GM19468 (cell line): ENCODE data around the gene RABGAP1L.

ENCODE experiments used
- ATAC-seq: cut with Tn5 transposase; IDR thresholded peaks from one replicate; pipeline ENCODE4 v1.9.1; 2021; ENCODE audit warnings: mild to moderate bottlenecking, moderate library complexity, moderate number of reproducible peaks; ENCODE audit not compliant: unreplicated experiment; ENCODE audit errors: extremely low read depth

RABGAP1L gene

DNA sequence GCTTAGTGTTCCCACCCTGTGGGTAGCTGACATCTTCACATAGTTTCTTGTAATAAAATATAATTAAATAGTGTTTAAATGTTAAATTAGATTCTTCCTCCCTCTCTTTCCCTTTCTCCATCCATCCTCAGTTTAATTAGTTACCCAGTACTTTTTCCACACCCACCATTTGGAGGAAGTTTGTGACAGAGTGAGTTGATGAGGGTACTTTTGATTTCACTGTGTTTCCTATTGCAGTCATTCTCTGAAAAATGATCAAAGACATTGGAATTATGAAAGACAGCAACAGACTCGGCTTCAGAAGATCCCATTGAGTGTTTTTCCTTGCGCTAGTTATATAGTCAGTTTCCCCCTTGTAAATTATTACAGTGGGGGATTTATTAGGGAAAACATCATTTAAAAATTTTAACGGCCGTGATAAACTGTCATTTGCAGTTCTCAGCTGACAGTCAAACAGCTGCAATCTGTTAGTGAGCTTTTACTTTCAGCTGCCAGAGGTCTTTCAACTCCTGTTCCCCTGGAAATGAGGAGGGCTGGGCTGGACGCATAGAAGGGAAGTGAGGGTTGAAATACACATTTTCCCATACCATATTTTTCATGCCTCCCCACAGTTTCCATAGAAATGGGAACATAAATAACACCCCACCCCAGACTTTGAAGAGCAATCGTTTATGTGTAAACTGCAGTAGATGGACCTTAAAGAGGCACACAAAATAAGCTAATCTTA, 779.1 kb downstream of the RABGAP1L start:
- no peak for ATAC-seq

DNA sequence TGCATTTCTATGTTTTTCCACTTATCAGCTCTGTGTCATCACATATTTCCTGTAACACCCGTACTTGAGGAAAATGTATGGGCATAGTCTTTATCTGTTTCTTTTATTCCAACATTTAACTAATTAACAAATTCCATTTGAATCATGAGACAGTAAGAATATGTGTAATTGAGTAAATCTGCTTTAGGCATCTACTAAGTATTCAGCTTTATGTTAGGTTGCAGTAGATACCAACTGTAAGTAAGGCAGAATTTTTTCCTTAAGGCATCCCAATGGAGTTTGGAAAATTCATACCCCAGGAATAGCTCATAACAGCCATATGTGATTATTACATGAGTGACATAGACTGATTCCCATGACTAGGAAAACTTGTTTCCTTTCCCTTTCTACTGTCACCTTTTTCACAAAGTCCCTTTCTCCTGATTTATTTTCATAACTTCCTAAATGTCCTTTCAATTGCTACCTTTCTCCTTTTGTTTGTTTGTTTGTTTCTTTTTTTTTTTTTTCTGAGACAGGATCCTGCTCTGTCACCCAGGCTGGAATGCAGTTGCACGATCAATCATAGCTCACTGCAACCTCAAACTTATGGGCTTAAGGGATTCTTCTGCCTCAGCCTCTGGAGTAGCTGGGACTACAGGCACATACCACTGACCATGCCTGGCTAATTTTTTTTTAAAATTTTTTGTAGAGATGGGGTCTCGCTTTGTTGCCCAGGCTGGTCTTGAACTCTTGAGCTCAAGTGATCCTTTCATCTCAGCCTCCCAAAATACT, 780.6 kb downstream of the RABGAP1L start:
- ATAC-seq: no peak

DNA sequence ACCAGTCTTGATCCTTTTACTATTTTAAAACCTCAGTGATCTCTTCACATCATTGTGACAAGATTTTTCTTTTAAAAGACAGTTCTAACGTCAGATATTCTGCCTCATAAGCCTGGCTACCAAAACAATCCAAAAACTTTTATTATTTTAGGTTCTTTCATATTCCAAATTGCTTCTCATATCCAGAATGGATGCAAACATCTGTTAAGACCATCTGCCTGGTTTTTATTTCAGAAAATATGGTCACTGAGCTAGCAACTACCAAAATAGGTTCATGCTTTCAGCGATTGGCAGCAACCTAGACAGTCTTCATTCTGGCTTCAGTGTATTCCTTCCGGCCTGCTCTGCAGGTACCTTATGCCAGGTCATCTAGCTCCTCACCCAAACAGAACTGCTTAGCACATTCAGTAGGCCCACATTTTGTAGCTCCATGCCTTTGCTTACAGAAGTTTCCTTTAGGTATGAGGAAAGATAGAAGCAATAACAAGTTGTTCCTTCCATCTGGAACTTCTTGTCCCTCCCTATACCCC, 781.4 kb downstream of the RABGAP1L start:
- no peak for ATAC-seq

DNA sequence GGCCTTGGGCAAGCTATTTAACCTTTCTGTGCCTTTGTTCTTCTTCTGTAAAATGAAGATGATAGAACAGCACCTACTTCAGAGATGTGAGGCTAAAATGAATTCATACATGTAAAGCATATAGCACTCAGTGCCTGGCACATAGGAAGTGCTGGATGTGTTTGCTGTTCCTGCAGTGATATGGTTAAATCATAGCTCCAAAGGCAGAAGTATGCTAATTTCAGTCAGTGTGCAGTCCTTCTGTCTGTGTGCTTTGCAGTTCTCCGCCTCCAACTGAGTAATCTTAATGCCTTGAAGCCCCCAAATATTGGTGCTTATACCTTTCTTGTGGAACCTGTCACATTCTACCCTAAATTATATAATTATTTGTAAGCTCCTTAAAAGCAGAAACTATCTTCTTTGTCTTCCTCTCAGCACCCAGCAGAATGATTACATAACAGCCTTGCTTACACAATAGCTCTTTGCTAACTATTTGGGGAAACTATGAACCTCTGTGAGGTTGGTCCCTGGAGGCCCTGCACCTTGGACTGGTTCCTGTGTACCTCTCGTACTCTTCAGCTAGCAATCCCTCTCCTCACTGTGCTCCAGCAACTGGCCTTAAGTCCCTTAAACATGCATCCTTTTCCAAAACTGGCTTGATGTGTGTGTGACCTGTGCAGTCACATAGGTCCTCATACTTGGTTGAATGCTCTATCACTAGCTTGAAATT, 783.4 kb downstream of the RABGAP1L start:
- ATAC-seq: no peak

DNA sequence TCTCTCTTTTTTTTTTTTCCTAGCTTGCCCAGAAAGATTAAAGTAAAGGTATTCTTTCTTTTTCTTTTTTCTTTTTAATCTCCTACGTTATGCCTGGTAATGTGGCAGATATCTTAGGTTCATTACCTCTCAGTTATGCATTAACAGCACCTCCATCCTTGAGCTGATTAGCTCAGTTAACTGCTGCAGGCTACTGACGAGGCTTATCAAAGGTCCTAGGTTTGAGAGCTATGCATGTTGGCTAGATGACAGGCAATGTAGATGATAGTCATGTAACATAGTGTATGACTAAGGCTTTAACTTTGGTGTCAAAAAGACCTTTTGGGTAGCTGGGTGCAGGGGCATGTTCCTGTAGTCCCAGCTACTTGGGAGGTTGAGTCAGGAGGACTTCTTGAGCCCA, 786.7 kb downstream of the RABGAP1L start:
- ATAC-seq: no peak

DNA sequence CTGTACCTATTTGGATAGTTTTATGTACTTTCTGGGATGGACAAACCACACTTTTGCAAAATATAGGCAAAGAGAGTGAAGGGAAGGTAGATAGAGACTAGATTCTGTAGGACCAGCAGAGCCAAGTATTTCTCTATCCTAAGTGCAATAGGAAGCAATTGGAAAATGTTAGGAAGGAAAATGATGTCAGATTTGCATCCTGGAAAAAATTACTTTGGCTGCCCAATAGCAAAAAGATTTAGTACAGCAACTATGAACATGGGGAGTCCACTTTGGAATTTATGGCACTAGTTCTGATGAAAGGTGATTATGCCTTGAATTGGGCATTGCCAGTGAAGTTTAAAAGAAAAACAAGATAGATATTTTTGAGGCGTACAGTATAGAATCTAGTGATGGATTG, 789.7 kb downstream of the RABGAP1L start:
- ATAC-seq: no peak

DNA sequence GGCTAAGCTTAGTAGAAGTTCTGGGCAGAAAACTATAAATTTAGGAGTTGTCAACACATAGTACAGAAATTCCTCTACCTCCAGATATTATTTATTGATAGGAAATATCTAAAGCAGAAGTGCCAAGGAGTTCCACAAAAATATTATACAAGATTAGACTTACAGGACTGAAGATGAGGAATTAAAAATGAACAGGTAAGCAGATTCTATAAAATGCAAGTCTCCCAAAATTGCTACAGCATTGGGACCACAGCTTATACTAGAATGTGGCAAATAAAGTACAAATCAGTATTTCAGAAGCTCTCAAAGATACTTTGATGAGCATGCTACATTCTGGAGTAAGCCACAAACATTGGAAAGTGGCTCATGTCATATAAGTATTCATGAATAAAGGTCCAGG, 790.3 kb downstream of the RABGAP1L start:
- no peak for ATAC-seq

DNA sequence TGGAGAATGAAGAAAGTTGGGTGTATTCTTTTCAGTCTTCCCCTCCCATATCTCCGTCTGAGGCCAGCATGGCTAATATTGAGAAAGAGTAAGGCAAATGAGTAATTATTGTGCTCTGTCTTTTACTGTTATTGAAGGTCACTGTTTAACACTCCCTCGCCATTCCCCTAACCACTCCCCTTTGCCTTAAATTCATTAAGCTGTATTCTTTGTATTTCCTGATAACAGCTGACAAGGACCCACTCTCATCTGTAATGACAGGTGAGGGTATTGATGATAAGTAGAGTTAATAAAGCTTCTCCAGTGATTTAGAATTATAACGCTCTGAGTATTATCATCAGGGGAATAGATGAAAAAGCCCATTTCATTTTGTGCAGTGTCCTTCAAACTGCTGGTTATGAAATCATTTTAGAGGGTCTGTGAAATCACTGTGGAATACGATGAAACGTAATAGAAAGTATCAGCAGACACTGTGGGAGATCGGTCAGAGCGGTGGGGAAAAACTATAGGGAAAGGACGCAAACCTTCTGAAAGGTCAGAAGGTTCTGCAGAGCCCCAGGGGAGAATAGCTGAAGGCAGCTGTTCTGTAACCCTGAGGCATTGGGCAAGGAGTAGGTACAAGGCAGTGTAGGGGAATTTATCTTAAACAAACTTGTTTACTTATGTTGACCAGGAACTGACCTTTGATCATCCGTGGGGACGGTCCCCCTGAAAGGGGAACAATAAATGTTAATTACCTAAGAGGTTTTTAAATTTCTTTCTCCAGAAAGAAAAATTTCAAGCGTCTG, 794.2 kb downstream of the RABGAP1L start:
- no peak for ATAC-seq

DNA sequence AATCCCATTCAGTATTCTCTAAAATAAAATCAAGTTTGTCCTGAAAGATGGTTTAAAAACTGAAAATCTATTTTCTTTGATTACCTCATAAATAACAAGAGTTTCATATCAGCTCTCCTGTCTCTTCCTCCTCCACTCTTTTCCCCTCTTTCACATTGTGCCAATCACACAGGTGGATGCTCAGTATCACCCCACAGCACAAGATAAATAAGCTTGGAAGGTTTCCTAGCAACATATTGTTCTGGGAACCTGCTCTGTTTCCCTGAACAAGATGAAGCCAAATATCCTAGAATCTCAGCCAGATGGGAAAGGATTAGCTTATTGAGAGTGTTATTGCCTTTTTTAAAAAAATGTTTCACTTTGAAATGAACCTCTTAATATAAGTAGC, 794.7 kb downstream of the RABGAP1L start:
- no peak for ATAC-seq

DNA sequence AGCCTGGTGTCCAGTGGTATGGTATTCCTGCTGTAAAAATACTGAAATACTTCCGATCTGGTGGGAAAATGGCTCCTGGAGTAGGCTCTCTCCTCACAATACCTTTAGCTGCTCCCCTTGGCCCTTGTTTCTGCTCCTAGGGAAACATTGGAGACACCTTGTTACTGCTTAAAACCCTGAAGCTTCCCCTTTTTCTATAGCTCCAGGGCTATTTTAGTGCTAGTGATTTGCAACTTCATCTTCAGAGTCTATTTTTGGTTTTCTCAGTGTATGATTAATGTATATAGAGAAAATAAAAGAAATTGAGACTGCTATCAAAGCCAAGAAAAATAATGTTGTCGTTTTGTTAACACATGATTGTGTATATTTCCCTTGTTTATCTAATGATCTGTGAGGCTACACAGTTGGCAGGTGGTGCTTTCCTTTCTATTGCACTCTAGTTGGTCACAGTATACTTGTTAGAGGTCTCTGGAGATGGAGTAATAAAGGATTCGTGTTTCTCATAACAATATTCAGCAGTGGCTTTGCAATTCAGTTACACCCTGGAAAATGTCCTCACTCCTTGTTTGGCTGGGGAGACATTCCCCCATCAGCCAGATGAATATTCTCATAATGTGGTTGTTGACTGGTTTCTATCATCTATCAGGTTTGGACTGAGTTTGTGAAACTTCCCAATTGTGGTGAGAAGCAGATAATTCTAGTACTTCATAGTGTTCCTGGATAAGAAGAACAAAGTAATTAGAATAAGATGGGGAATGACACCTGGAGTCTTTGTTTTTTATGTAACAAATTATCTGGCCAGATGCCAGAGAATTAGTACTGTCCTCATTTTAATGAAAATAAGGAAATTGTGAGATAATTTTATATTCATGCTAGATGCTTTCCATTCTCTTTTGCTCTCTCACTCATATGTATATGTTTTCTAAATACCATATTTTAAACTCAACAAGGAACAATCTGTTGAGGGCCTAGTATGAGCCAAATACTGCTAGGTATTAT, 795.6 kb downstream of the RABGAP1L start:
- no peak for ATAC-seq

DNA sequence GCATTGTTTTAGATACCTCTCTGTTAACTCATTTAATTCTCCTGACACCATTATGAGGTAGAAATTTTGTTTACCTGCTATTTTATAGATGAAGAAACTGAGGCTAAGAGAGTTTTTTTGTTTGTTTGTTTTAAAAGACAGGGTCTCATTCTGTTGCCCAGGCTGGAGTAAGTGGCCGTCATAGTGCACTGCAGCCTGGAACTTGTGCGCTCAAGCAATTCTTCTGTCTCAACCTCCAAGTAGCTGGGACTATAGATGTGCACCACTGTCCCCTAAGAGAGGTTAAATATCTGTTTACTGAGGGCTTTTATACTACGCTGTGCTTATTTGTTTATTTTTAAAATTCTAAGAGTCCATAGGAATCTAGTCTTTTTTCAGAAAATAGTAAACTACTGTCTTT, 796.8 kb downstream of the RABGAP1L start:
- no peak for ATAC-seq

DNA sequence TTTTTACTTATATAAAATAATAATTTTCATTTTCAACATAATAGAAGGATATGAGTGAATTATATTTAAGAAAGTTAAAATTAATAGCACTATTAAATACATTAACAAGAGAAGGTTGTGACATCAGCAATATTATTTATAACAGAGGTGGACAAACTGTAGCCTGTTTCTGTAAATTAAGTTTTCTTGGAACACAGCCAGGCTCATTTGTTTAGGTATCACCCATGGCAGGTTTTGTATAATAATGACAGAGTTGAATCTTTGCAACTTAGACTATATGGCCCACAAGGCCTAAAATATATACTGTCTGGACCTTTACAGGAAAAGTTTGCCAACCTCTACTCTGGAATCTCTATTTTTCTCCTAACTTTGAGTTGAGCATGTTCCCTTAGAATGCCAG, 797.7 kb downstream of the RABGAP1L start:
- no peak for ATAC-seq

DNA sequence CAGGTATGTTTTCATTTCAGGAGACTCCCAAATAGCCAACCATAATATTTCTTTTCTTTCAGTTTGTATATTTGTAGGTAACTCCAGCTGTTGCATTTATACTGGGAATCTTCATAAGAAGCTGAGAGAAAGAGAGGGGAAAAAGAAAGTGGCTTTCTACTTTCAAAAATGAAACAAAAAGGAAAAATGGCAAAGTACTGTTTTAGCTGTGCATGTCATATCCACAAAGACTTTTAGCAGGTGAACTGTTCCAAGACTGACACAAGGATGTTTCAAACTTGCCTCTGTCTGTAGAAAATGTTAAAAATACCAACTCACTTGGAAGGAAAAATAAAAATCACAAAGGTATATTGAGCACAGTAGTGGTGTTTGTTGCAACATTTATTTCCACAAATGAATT, 798.5 kb downstream of the RABGAP1L start:
- ATAC-seq: no peak

DNA sequence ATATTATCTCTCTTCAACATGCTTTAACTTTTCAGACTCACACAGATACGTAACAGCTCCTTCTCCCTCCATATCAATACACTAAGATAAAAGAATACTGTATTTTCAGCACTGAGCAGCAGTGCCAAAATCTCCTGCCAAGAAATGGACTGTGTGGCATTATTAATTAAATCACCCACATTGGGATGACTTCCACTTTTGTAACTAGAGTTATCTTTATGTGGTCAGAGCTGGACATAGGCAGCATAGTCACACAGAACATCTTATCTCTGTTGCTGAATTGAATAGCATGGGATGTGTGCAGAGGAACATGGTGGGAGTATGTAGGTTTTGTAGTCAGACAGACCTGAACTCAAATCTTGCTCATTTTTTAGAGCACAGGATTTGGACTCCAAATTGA, 799.1 kb downstream of the RABGAP1L start:
- no peak for ATAC-seq

DNA sequence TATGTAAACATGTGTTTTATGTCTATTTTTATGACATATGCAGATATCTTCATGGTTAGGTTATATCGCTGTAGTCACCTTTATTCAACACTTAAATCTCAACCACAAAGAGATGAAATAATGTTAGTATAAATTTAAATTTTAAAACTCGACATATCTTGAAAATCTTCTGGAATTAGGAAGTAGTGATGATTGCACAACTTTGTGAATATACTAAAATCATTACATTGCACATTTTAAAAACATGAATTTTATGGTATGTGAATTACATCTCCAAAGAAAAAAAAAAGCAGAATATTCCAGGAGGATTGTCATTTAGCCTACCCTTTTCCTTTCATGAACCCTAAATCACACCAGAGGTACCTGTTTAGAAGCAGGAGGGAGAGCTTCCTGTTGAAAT, 801.0 kb downstream of the RABGAP1L start:
- no peak for ATAC-seq

DNA sequence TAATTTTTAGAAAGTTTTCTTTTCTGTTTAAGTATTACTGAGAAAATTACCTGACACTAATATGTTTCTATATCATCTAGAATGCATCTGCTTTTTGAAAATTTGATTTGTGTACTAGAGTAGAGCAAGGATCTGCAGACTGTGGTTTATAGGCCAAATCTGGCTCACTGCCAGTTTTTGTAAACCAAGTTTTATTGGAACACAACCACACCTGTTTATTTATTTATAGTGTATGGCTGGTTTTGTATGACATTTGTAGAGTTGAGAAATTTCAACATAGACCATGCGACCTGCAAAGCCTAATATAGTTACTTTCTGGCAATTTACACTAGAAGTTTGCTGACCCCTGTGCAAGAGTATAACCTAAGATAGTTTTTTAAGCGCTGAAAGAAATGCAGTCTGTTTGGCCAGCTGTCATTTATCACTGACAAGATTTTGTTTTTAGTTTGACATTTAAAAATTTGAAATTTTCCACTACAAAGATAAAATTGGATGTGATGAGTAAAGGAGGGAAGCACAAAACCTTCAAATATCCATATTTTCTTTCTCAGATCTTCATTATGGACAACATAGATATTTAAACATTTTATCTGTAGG, 804.3 kb downstream of the RABGAP1L start:
- ATAC-seq: no peak

DNA sequence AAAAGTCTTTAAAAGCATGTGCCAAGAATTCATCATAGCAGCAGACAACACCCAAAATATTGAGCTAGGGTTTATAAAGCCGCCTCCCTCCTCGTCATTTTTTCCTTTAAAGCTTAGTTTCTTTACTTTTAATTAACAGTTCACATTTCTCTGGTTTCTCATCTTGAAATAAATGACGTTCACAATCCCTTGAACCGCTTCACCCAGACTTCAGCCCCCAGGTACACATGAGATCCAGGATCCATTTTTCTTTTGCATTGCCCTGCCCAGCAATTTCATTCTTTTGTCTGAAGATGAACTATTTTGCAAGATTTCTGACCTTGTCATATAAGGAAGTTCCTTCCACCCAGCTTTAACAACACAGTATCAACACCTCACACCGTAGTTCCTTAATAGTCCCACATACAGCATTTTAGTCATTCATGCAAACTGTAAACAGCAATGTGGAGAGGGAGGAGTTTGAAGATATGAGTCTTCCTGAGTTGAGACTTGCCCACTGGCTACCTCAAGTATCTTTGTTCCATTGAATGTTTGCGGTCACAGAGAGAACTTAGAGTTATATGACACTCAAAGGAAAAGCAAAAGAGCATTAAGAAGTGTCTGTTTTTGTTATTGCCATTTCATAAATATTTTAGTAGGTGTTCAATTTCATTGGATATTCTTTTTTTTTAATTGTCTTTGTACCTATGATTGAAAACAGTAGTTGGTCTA, 805.1 kb downstream of the RABGAP1L start:
- no peak for ATAC-seq

DNA sequence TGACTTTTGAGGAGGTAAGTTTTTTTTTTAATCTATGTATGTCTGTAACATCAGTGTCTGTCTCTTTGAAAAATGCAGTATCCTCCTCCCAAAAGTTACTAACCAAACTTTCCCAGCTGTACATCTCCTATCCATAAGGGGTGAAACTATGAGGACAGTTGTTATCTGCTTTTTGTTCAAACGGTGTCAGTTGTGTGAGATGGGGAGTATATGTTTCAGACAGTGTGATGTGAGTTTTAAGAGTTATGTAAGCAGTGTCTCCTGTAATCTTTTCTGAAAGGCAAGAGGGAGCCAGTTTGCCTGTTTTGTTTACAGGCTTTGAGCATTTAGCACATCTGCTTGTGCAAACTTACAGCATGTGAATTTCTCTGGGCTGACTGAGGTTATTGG, 805.6 kb downstream of the RABGAP1L start:
- no peak for ATAC-seq
